ENCODE data around the gene ATF7IP2. TPM values are rescaled to one million over a fixed set of nuclear protein-coding genes. Genes with fewer than 3 reads are reported as not detected.

The ATF7IP2 gene
- total RNA-seq, 1 donor from 2014 or later = 8.6 TPM

- Mint-ChIP-seq H3K4me3 (ENCODE audit: unreplicated experiment) (no peak overlapping the region), H3K4me1 (ENCODE audit: low read depth, unreplicated experiment) (no peaks in the 10 kb centered on the region), H3K27ac (ENCODE audit: unreplicated experiment) (no peak overlapping the region), H3K36me3 (ENCODE audit: low read depth, unreplicated experiment) (peaks cover 17% of the 10 kb centered on the region), H3K27me3 (ENCODE audit: low read depth, unreplicated experiment) (no peaks in the 10 kb centered on the region), H3K9me3 (ENCODE audit: unreplicated experiment) (peaks cover 3% of the 10 kb centered on the region)
- TF ChIP-seq EZH2 (IDR thresholded peaks at IDR 0.05; ENCODE audit: insufficient read depth, low read length) = no peak
- no peak for TF ChIP-seq CTCF (IDR thresholded peaks at IDR 0.05; ENCODE audit: insufficient read depth, low read depth, low read length)
- Histone ChIP-seq H3K27ac (ENCODE audit: low read depth, low read length) (no peak overlapping the region), H3K9me3 (ENCODE audit: insufficient read depth, low read depth, low read length) (no peaks in the 10 kb centered on the region), H3K4me3 (ENCODE audit: insufficient read depth, low read depth, low read length) (no peak overlapping the region), H3K79me2 (ENCODE audit: insufficient read depth, low read length) (no peaks in the 10 kb centered on the region), H3K36me3 (ENCODE audit: insufficient read depth, low read length) (no peaks in the 10 kb centered on the region), H3K4me1 (ENCODE audit: insufficient read depth, low read length) (no peaks in the 10 kb centered on the region), H3K9ac (ENCODE audit: low read length) (no peak overlapping the region), H3K27me3 (ENCODE audit: insufficient read depth, low read length) (no peaks in the 10 kb centered on the region), H2AFZ (ENCODE audit: low read depth, low read length) (no peak overlapping the region), H4K20me1 (ENCODE audit: insufficient read depth, low read length) (no peaks in the 10 kb centered on the region), H3K4me2 (ENCODE audit: low read length) (no peak overlapping the region)
- no peak for FAIRE-seq
- no peak for DNase-seq (ENCODE audit: low read depth)
These were observed 67.3 kb downstream of the ATF7IP2 start for GRCh38 chr16:10453159-10453510.

GRCh38 chr16:10465821-10466220 is 80.0 kb downstream of the ATF7IP2 start:
- Histone ChIP-seq H3K4me3 (ENCODE audit: insufficient read depth, low read depth, low read length) (no peak overlapping the region), H3K4me1 (ENCODE audit: insufficient read depth, low read length) (no peaks in the 10 kb centered on the region), H3K27ac (ENCODE audit: low read depth, low read length) (no peak overlapping the region), H2AFZ (ENCODE audit: low read depth, low read length) (no peak overlapping the region), H3K79me2 (ENCODE audit: insufficient read depth, low read length) (no peaks in the 10 kb centered on the region), H3K4me2 (ENCODE audit: low read length) (no peak overlapping the region), H3K9ac (ENCODE audit: low read length) (no peak overlapping the region), H3K27me3 (ENCODE audit: insufficient read depth, low read length) (no peaks in the 10 kb centered on the region), H4K20me1 (ENCODE audit: insufficient read depth, low read length) (no peaks in the 10 kb centered on the region), H3K9me3 (ENCODE audit: insufficient read depth, low read depth, low read length) (no peaks in the 10 kb centered on the region), H3K36me3 (ENCODE audit: insufficient read depth, low read length) (no peaks in the 10 kb centered on the region)
- no peak overlapping the region for H3K4me3 Mint-ChIP-seq (ENCODE audit: unreplicated experiment)
- H3K9me3 Mint-ChIP-seq (ENCODE audit: unreplicated experiment) = no peaks in the 10 kb centered on the region
- H3K36me3 Mint-ChIP-seq (ENCODE audit: low read depth, unreplicated experiment) = no peaks in the 10 kb centered on the region
- no peak overlapping the region for H3K27ac Mint-ChIP-seq (ENCODE audit: unreplicated experiment)
- DNase-seq (ENCODE audit: low read depth) = peak; percentile 8
- H3K4me1 Mint-ChIP-seq (ENCODE audit: low read depth, unreplicated experiment) = no peaks in the 10 kb centered on the region
- TF ChIP-seq EZH2 (IDR thresholded peaks at IDR 0.05; ENCODE audit: insufficient read depth, low read length) (no peak), CTCF (IDR thresholded peaks at IDR 0.05; ENCODE audit: insufficient read depth, low read depth, low read length) (no peak)
- H3K27me3 Mint-ChIP-seq (ENCODE audit: low read depth, unreplicated experiment) = no peaks in the 10 kb centered on the region
- no peak for FAIRE-seq

- no peaks in the 10 kb centered on the region for H4K20me1 ChIP-seq (ENCODE audit: insufficient read depth, low read length)
- DNase-seq (ENCODE audit: low read depth) (no peak), FAIRE-seq (no peak)
- H3K4me3 ChIP-seq (ENCODE audit: insufficient read depth, low read depth, low read length) = no peak overlapping the region
- Mint-ChIP-seq H3K9me3 (ENCODE audit: unreplicated experiment) (no peaks in the 10 kb centered on the region), H3K4me3 (ENCODE audit: unreplicated experiment) (no peak overlapping the region), H3K4me1 (ENCODE audit: low read depth, unreplicated experiment) (no peaks in the 10 kb centered on the region), H3K27me3 (ENCODE audit: low read depth, unreplicated experiment) (no peaks in the 10 kb centered on the region), H3K27ac (ENCODE audit: unreplicated experiment) (no peak overlapping the region), H3K36me3 (ENCODE audit: low read depth, unreplicated experiment) (no peaks in the 10 kb centered on the region)
- H3K79me2 ChIP-seq (ENCODE audit: insufficient read depth, low read length) = no peaks in the 10 kb centered on the region
- H3K9me3 ChIP-seq (ENCODE audit: insufficient read depth, low read depth, low read length) = no peaks in the 10 kb centered on the region
- H3K36me3 ChIP-seq (ENCODE audit: insufficient read depth, low read length) = no peaks in the 10 kb centered on the region
- no peak overlapping the region for H3K4me2 ChIP-seq (ENCODE audit: low read length)
- no peak overlapping the region for H2AFZ ChIP-seq (ENCODE audit: low read depth, low read length)
- H3K27me3 ChIP-seq (ENCODE audit: insufficient read depth, low read length) = no peaks in the 10 kb centered on the region
- H3K27ac ChIP-seq (ENCODE audit: low read depth, low read length) = no peak overlapping the region
- no peak overlapping the region for H3K9ac ChIP-seq (ENCODE audit: low read length)
- no peak for TF ChIP-seq EZH2 (IDR thresholded peaks at IDR 0.05; ENCODE audit: insufficient read depth, low read length)
- no peak for TF ChIP-seq CTCF (IDR thresholded peaks at IDR 0.05; ENCODE audit: insufficient read depth, low read depth, low read length)
- H3K4me1 ChIP-seq (ENCODE audit: insufficient read depth, low read length) = no peaks in the 10 kb centered on the region
These were observed 80.5 kb downstream of the ATF7IP2 start for GRCh38 chr16:10466313-10466712.
